Spleen (tissue), 7 donors: ENCODE measurements around the gene PTPRT.

Experiments
- POLR2A ChIP-seq, 3 donors: fragments of 450-650 bp; IDR thresholded peaks; one replicate each; pipeline ENCODE4 v1.5.1; 2017; ENCODE audit warnings: antibody characterized with exemption in 3 of 3, mild to moderate bottlenecking in 1 of 3
- POLR2AphosphoS5 ChIP-seq, 3 donors: sonication (generic); formaldehyde crosslinking; IDR thresholded peaks; one replicate each; pipeline ENCODE4 v1.5.1; 2017; ENCODE audit warnings: antibody characterized with exemption in 3 of 3
- TF ChIP-seq, protein P1 (sequence below), 11 experiments: fragments of 200-600 bp in 7 of 11; fragments of 450-650 bp in 4 of 11; sonication (generic) in 4 of 11; IDR thresholded peaks in 8 of 11; conservative IDR thresholded peaks in 3 of 11; 1 replicate in 7 of 11; 2 replicates in 4 of 11; pipeline versions ENCODE4 v1.4.0 to v1.8.0; 2016 to 2021; ENCODE audit warnings: antibody characterized with exemption in 11 of 11, inconsistent platforms in 4 of 11, mild to moderate bottlenecking in 1 of 11
- donor health status: DM: no; HTN: no; CAD: no; lungs with moderate emphysema.
- donor health status: DM: no; HTN: no; CAD: no.
- donor health status: DM: no; HTN: no; CAD: no.

- TF ChIP-seq, protein P1, sequence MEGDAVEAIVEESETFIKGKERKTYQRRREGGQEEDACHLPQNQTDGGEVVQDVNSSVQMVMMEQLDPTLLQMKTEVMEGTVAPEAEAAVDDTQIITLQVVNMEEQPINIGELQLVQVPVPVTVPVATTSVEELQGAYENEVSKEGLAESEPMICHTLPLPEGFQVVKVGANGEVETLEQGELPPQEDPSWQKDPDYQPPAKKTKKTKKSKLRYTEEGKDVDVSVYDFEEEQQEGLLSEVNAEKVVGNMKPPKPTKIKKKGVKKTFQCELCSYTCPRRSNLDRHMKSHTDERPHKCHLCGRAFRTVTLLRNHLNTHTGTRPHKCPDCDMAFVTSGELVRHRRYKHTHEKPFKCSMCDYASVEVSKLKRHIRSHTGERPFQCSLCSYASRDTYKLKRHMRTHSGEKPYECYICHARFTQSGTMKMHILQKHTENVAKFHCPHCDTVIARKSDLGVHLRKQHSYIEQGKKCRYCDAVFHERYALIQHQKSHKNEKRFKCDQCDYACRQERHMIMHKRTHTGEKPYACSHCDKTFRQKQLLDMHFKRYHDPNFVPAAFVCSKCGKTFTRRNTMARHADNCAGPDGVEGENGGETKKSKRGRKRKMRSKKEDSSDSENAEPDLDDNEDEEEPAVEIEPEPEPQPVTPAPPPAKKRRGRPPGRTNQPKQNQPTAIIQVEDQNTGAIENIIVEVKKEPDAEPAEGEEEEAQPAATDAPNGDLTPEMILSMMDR (IDR thresholded peaks at IDR 0.05 in 8 of 11, conservative IDR thresholded peaks at IDR 0.05 in 3 of 11) = no peak
- TF ChIP-seq POLR2A (IDR thresholded peaks at IDR 0.05) (no peak), POLR2AphosphoS5 (IDR thresholded peaks at IDR 0.05) (no peak)
These were observed 537.4 kb downstream of the PTPRT start for GRCh38 chr20:42652266-42652665.
